ELR (cell line): ENCODE measurements around the gene PAQR7.

Experiments
- DNase-seq: peaks from one replicate; pipeline ENCODE4 v3.0.0-alpha.2; 2015; ENCODE audit warnings: low read depth

Gene PAQR7

DNA sequence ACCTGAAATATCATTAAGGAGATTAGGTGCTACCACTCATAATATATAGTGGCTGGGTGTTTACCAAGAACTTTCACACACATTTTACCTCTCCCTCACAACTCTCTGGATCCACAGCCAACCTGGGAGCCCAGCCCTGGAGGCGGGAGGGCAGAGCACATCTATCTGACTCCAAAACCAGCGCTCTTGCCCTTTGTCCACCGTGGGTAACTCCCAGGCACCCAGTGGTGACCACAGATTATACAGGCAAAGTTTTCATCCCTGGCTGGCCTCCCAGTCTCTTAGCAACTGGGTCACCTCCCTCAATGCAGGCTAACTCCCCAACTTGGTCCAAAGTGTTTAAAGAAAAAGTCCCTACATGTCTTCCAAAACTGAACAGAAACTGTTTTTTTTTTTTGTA, 2.4 kb downstream of the PAQR7 start:
- DNase-seq = no peak

DNA sequence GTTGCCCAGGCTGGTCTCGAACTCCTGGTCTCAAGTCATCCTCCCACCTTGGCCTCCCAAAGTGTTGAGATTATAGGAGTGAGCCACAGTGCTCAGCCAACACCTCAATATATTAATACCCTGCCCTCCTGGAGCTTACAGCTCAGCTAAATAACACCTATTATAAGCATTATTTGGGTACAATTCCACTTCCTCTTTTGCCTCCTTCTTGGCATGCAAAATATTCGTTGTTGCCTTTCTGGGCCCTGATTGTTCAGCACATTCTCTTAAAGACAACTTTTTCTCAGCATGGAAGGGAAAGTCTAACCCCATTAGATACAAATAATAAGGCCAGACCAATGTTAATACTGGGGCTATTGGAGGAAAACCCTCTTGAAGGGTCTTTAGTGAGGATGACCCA, 2.8 kb downstream of the PAQR7 start:
- no peak for DNase-seq

DNA sequence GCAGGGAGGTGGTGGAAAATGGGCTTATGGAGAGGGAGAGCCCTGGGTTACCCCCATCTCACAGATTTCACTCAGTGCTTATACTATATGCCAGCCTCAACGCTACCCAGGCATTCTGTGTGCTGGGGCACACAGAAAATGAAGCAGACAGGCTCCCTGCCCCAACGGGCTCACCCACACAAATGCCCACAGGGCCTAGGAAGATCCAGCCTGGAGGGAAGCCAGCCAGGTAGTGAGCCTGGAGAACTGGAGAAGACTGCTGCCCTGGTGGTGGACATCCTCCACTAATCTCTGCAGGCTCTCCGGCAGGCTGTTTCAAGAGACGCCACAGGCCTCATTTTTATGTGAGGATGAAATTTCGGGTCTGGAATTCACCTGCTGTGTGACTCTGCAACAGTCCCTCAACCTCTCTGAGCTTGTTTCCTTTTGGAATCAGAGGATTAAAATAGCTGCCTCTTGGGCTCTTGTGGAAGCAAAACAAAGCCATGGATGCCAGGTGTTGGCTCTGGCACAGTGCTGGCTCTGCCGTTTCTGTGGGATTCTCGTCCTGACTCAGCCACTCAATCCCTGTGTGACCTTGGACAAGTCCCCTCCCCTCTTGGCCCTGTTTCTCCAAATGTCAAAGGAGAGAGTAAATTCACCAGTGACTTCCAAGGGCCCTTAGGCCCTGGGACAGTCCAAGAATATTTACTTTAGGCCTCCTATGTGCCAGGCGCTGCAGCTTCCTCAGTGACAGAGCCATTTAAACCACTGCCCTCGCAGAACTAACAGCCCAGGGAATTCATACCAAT, 3.6 kb downstream of the PAQR7 start:
- DNase-seq = no peak

DNA sequence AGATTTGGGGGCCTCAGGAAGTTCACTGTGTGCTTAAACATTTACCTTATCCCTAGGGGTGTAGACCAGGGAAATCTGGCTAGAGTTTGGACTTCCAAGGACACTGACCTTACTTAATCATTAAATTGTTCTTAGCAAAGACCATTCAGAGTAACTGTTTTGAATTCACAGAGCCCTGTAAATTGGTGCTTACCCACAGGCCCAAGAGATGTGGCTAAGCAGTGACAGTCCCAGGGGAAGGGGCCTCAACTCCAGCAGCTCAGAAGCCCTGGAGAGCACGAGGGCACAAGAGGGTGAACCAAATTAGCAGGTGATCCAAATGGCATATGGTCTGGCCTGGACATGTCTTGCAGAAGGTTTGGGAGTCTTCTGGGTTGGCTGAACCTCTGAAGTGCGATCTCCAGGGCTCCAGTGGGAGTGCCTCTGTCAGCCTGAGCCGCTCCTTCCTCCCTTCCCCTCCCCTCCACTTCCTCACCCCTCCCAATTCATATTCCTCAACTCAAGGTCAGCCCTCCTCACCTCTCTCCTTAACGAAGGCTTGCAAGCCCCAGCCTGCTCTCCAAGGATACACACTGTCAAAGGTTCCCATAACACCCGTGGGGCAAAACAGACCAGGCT, 4.3 kb downstream of the PAQR7 start:
- DNase-seq = no peak

DNA sequence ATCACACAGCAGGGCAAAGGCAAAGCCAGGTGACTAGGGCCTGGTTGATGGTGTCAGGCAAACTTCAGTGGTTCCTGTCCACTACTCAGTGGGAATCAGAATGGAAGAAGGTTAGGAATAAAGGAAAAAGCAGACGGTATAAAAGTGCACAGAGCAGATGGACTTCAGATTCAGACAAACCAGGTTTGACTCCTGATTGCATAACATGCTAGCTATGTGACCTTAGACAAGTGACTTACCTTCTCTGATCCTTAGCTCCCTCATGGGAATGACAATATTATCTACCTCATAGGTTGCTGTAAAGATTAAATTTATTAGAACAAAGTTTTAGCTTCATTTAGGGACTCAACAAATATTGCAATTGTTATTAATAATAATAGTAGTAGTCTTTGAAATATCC, 4.9 kb downstream of the PAQR7 start:
- no peak for DNase-seq

DNA sequence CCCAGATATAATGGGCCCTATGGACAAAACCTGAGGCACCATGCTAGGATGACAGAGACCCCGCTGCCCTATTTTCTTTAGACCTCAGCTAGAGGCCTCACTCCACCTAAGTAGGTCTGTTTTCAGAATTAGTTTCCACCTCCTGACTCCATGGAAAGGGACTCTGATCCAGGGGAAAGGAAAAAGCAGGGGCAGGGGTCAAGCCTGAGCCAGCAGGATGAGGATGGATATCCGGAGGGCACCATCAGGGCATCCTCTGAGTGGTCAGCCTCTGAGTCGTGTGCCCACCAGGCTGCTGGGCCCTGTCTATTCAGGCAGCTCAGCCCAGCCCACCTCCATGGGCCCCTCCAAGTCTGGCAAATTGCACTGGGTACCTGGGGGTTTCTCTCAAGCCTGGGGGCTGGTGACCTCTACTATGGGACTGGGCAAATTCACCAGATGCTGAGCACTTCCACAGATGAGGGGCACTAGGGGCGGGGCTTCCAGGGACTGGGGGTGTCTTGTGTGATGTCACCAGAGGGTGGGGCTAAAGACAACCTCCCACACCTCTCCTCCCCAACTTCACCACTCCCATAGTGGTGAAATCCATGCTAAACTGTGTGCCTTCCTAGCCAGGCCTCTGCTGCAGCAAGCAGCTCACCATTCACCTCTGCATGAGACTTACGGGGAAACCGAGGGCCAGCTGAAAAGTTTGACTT, 5.5 kb downstream of the PAQR7 start:
- DNase-seq = no peak

DNA sequence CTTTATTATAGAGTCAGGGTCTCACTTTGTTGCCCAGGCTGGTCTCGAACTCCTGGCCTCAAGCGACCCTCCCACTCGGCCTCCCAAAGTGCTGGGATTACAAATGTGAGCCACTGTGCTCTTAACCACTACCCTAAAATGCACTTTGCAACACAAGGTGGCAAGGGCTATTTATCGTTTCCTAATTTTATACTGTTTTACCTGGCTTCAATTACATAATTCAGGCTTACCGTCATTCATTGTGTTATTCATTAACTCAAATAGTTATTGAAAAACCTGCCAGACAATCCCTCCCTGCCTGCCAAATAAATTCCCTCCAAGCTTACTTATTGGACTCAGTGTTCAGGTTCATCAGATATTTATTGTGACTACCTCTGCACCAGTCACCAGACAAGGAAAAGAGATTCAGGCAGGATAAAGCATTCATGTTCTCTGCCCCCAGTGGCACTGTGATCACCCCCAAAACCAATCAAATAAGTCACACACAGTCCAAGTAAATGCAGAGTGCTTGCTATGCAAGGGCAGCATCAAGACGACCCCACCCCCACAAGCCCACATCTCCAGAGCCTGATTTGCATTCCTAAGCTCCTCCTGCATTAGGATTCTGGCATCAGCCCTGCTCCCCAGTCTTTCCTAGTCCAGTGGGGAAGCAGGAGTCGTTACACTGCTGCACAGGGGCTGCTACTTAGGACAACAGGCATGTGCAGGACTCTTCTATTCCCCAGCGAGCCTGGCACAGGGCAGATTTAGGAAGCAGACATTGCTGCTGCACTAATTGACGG, 8.1 kb downstream of the PAQR7 start:
- DNase-seq = no peak

DNA sequence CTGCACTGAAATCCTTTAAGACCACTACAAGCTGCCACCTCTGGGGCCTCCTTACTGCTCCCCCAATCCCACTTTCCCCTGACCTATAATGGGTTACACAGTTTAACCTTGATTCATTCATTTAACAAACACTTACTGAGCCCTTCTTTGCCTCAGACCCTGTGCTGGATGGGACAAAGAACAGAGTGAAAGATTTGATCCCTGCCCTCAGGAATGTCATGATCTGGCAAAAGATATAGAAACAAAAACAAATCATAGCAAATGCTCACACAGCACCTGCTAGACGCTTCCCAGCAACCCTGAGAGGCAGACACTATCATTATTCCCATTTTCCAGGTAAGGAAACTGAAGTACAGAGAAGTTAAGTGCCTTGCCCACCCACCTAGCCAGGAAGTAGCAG, 9.2 kb downstream of the PAQR7 start:
- DNase-seq = no peak

DNA sequence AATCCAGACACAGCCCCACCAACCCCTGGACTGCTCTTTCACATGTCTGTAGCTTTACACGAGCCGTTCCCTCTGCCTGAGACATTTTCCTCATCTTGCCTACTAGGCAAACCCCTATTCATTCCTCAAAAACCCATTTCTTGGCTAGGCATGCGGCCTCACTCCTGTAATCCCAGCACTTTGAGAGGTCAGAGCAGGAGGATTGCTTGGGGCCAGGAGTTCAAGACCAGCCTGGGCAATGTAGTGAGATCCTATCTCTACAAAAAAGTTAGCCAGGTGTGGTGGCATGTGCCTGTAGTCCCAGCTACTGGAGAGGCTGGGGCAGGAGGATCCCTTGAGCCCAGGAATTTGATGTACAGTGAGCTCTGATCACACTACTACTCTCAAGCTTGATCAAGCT, 11.1 kb downstream of the PAQR7 start:
- no peak for DNase-seq

DNA sequence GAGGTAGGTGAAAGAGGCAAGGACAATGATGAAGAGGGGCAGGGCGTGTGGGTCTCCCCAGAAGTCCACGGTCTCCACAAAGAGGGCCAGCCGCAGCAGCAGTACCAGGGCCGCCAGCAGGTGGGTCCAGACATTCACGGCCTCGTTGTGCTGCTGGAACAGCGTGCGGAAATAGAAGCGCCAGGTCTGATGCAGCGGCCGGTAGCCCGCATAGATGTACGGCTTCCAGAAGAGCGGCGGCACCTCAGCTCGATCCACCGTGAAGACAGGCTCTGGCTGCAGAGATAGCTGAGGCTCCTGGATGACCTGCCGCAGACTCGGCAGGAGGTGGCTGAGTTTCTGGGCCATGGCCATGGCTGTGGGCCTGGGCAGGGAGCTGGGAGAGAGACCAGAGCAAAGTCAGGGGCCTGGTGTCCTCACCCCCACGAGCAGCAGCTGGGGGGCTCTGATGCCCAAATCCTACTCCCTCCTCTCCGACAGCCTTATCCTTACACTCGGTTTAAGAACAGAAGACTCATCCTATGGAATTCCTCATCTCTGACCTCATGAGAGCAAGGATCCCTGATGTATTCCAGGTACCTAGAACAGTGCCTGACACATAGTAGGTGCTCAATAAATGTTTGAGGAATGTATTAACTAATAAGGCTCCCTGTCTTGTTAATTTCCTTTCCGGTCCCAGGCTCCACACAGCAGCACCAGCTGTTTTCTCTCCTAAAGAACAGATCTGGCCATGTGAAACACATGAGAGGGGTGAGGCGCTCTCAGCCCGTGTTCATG, 11.8 kb downstream of the PAQR7 start:
- DNase-seq = no peak

DNA sequence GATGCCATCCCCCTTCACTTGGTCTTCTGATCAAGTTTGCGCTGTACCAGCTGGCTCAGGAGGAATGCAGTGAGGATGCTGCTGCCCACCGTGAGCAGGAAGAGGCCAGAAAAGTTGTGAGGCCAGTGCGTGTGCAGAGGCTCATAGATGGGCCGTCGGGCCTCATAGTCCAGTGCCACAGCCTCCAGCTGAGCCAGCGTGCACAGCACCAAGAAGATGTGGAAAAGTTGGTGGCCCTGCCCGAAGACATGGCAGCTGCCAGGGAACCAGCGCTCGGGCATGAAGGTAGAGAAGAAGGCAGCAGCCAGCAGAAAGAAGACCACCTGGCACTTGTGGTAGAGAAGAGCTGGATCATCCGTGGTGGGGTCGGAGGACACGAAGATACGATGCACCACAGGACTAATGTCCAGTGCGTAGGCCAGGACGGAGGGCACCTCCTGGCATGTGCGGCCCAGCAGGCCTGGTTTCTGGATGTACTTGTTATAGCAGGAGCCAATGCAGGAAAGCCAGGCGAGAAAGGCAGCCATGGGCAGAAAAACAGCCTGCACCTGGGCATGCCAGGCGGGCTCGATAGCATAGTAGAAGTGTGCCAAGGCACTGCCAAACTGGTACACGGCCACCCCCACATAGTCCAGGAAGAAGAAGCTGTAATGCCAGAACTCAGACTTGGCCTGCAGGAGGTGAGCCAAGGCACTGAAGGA, 12.6 kb downstream of the PAQR7 start:
- DNase-seq = no peak

DNA sequence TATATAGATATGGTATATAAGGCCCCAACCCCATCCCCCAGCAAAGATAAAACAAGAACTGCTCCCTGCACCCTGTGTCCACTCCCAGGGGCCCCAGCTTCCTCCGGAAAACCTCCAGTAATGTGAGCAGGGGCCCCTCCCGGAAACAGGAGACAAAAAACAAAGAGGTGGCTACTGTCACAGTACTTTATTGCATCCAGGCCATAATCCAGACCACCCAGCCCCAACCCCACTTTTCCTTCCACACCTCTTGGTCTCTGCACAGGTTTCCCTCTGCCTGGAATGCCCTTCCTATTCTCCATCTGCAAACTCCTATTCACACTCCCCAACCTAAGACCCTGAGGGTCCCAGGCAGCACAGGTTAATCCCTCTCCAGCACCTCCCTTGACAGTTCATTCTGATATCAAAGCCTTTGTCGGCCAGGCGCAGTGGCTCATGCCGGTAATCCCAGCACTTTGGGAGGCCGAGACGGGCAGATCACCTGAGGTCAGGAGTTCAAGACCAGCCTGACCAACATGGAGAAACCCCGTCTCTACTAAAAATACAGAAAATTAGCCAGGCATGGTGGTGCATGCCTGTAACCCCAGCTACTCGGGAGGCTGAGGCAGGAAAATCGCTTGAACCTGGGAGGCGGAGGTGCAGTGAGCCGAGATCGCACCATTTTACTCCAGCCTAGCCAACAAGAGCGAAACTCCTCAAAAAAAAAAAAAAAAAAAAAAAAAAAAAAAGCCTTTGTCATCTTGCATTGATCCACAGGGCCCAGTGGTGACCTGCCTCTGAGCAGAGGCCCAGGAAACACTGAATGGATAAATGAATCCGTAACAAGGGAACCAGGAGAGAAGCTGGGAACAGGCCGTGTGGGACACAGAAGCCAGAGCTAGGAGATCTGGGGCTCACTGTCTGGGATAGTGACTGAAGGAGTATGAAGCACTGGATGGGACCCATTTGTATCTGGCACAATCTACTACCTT, 13.9 kb downstream of the PAQR7 start:
- DNase-seq = no peak

DNA sequence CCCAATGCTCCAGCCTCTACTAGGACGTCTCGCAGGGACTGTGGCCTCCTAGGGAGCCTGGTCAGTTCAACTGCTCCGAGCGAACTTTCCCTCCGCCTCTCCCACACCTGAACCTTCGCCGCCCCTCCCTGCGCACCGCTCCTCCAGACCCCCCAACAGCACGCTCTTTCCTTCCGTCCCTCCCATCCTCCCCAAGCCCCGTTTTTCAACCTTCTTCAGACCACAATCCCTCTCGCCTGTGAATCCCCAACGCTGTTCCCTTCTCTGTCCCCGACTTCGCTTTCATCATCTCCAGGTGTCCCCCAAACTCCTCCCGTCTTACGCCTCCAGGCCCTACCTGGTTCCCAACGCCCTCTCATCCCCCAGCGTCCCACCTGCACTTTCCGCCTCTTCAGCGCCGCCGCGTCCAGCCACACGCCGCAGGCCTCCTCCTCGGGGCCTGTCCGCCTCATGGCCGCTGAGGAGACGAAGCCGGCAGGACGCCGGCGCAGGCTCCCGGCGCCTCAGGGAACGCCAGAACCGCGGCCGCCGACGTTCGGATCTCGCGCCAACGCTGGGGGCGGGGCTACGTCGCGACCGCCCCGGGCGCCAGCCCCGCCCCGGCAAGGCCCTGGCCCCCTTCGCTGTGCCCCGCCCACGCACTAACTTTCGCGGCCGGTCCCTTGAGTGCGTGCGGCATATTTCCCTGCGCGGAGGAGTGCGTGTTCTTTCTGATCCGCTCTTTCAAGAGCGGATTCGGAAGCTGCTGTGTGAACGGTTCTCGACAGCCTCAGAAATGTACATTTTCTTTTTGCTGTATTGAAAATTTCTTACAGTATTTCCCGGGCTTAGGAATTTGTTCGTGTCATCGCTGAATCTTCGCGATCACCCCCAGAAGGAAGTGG, 16.4 kb downstream of the PAQR7 start, which contains the start of gene AUNIP:
AUNIP (minus strand) TSS at position 552 of the 884 bp plus-strand sequence; CDS start at position 452, 100 bp downstream.
- peak; percentile 90 for DNase-seq

DNA sequence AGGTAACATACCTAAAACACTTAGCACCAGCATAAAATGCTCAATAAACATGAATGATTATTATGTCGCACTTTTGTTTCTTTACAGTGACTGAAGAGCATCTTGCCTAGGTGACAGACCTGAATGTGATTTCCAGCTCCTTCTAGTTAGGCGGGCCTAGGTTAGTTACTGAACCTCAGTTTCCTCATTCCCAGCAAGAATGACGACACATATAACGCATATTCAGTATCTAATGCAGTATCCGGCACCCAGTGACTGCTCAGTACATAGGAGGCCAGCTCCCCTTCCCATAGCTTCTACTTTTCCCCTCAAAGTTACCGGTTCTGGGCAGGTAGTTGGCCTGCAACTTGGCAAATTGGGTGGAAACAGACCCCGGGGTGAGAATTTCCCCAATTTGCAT, 17.0 kb downstream of the PAQR7 start:
- DNase-seq = peak; percentile 30

DNA sequence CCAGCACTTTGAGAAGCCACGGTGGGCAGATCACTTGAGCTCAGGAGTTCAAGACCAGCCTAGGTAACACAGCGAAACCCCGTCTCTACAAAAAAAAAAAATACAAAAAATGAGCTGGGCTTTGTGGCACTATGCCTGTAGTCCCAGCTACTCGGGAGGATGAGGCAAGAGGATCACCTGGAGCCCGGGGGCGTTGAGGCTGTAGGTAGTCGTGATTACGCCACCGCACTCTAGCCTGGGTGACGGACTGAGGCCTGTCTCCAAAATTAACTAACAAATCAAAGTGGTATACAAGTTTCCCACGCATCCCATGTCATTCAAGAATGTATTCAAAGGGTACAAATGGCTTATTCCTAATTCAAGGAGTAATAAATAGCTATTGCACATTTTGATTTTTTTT, 18.7 kb downstream of the PAQR7 start:
- DNase-seq = no peak

DNA sequence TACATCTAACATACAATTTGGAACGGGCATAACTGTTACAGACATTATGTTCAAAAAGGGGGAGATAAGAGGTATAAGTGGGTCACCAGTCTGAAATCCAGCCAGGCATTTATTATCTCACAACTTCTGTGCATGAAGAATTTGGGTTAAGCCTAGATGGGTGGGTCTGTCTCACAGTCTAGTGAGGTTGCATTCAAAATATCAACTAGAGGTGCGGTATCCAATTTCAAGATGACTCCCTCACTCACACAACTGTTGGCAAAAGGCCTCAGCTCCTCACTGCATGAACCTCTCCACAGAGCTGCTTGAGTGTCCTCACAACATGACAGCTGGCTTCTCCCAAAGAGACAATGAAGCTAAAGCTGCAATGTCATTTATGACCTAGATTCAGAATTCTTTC, 21.0 kb downstream of the PAQR7 start:
- DNase-seq = no peak

DNA sequence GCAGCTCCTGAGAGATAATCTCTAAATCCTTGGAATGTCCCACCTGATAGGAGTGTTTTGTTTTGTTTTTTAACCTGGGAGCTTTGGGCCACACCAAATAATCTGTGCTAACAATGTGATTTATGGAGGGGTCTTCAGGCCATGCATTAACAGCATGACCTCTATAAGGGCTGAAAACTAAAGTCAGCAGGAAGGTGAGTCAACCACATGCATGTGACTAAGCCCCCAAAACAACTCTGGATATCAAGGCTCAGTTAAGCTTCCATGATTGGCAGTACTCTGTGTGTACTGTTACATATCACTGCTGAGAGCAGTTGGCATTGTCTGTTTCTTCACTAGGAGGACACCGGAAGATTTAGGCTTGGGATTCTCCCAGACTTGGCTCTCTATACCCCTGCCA, 27.0 kb downstream of the PAQR7 start:
- DNase-seq = peak; percentile 61

DNA sequence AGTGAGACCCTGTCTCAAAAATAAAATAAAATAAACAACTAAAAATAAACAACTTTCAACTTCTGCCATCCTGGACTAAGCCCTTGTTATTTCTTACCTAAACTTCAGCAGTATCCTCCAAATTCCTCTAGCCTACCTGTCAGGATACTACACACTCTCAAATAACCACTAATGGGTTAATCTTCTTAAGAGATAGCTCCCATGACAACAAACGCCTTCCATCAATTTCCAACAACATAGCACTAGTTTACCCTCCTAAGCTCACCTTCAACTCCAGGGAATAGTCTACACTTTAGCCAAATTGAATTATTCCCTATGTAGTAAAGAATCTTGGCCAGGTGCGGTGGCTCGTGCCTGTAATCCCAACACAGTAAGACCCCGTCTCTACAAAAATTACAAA, 27.6 kb downstream of the PAQR7 start:
- DNase-seq = no peak

DNA sequence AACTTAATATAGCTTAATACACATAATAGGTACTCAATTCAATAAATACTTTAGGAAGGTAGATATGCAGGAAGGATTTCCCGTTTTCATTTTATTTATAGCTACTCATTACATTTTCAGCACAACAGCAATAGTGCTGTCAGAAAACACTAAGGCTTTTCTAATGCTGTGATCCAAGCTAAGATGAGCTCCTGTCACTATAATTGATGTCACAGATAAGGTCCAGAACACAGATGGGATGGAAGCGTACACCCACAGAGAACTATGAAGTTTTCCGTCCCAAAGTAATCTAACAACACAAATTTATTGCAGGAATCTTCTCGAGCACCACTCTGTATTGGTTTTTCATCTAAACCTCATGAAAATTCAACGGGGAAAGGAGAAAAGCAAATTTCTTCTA, 29.8 kb downstream of the PAQR7 start:
- DNase-seq = no peak
